Peyer's patch (tissue), 4 donors: Measurements from ENCODE around the gene HPS1.

Experiments
- CTCF ChIP-seq, 6 experiments: fragments of 450-650 bp in 4 of 6; fragments of 200-600 bp in 2 of 6; sonication (generic) in 1 of 6; IDR thresholded peaks; one replicate each; pipeline ENCODE4 v1.5.1; 2017 to 2019; ENCODE audit warnings: antibody characterized with exemption in 6 of 6, mild to moderate bottlenecking in 3 of 6, moderate library complexity in 1 of 6
- POLR2A ChIP-seq, 2 donors: fragments of 450-650 bp; IDR thresholded peaks; one replicate each; pipeline ENCODE4 v1.5.1; 2017; ENCODE audit warnings: antibody characterized with exemption in 2 of 2, mild to moderate bottlenecking in 2 of 2, moderate library complexity in 2 of 2

GRCh38 chr10:98389398-98389797, 57.3 kb downstream of the HPS1 start:
- TF ChIP-seq POLR2A (IDR thresholded peaks at IDR 0.05), result no peak
- TF ChIP-seq CTCF (IDR thresholded peaks at IDR 0.05), result no peak
